SK-N-SH treated with all-trans-retinoic acid at 6 μM for 48 hours (cell line): ENCODE results near the gene PBX4.

Experiments used
- ATAC-seq: fragments of 200-7000 bp; cut with Tn5 transposase; 3 replicates; pipeline ENCODE4 v1.9.1; 2020; ENCODE audit warnings: mild to moderate bottlenecking, moderate library complexity
- CSDC2 ChIP-seq: fragments of 250-450 bp; sonication (Bioruptor Pico); IDR thresholded peaks from 2 replicates; pipeline ENCODE4 v1.5.0; 2020; ENCODE audit warnings: mild to moderate bottlenecking, moderate library complexity
- ESRRG ChIP-seq: fragments of 250-450 bp; sonication (Bioruptor Pico); IDR thresholded peaks from 2 replicates; pipeline ENCODE4 v1.6.1; 2021; ENCODE audit warnings: mild to moderate bottlenecking
- OSR1 ChIP-seq: fragments of 250-450 bp; sonication (Bioruptor Pico); IDR thresholded peaks from 2 replicates; pipeline ENCODE4 v1.8.0; 2022; ENCODE audit warnings: moderate library complexity, mild to moderate bottlenecking, inconsistent platforms
- SNAI2 ChIP-seq: fragments of 250-450 bp; sonication (Bioruptor Pico); IDR thresholded peaks from 2 replicates; pipeline ENCODE4 v1.5.0; 2020; ENCODE audit warnings: mild to moderate bottlenecking, moderate library complexity
- TCF4 ChIP-seq: fragments of 250-450 bp; sonication (Bioruptor Pico); IDR thresholded peaks from 2 replicates; pipeline ENCODE4 v1.8.0; 2021; ENCODE audit warnings: mild to moderate bottlenecking, moderate library complexity, borderline replicate concordance
- TOX ChIP-seq: fragments of 250-450 bp; sonication (Bioruptor Pico); IDR thresholded peaks from 2 replicates; pipeline ENCODE4 v1.8.0; 2021; ENCODE audit warnings: mild to moderate bottlenecking, moderate library complexity, borderline replicate concordance
- ZC3H10 ChIP-seq: fragments of 250-450 bp; sonication (Bioruptor Pico); IDR thresholded peaks from 2 replicates; pipeline ENCODE4 v1.5.1; 2021; ENCODE audit warnings: mild to moderate bottlenecking, moderate library complexity
- ZFP30 ChIP-seq: fragments of 450-650 bp; formaldehyde crosslinking; IDR thresholded peaks from 2 replicates; pipeline ENCODE4 v1.5.0; 2022; ENCODE audit warnings: mild to moderate bottlenecking, moderate library complexity
- ZNF565 ChIP-seq: fragments of 450-650 bp; formaldehyde crosslinking; conservative IDR thresholded peaks from 2 replicates; pipeline ENCODE4 v1.5.0; 2020; ENCODE audit warnings: low read depth, mild to moderate bottlenecking, moderate library complexity
- ZNF70 ChIP-seq: fragments of 450-650 bp; formaldehyde crosslinking; IDR thresholded peaks from 2 replicates; pipeline ENCODE4 v1.5.0; 2020; ENCODE audit warnings: mild to moderate bottlenecking, moderate library complexity
- ZNF8 ChIP-seq: fragments of 450-650 bp; formaldehyde crosslinking; IDR thresholded peaks from 2 replicates; pipeline ENCODE4 v1.5.0; 2020; ENCODE audit warnings: mild to moderate bottlenecking, moderate library complexity
- TF ChIP-seq, protein P1 (sequence below): fragments of 250-450 bp; sonication (Bioruptor Pico); IDR thresholded peaks from 2 replicates; pipeline ENCODE4 v1.8.0; 2020; ENCODE audit warnings: mild to moderate bottlenecking, moderate library complexity, borderline replicate concordance
- TF ChIP-seq, protein P2 (sequence below): fragments of 250-450 bp; sonication (Bioruptor Pico); IDR thresholded peaks from 2 replicates; pipeline ENCODE4 v1.8.0; 2021; ENCODE audit warnings: low read depth, mild to moderate bottlenecking, moderate library complexity, borderline replicate concordance
- TF ChIP-seq, protein P3 (sequence below): fragments of 250-450 bp; sonication (Bioruptor Pico); IDR thresholded peaks from 2 replicates; pipeline ENCODE4 v1.5.0; 2020; ENCODE audit warnings: mild to moderate bottlenecking, moderate library complexity
- TF ChIP-seq, protein P4 (sequence below): fragments of 250-450 bp; sonication (Bioruptor Pico); IDR thresholded peaks from 2 replicates; pipeline ENCODE4 v1.5.1; 2021; ENCODE audit warnings: mild to moderate bottlenecking, moderate library complexity

Gene PBX4

DNA sequence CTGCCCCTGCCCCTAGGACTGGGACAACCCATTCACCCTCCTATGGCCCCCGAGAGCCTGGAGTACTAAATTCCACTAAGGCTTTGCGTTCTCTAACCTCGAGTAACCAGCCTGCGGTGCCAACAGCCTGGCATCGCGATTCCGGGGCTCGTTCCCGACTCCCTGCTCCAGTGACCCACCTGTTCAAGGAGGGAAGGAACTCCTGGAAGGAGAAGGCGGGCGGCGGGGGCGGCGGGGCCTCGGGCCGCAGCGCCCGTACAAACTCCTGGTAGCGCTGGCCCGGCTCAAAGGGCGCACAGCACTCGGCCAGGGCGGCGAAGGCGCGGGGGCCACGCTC is 18.7 kb upstream of the PBX4 start:
- no peak for TF ChIP-seq ZC3H10
- TF ChIP-seq ZNF565 (CRISPR knock-in tag), result no peak
- TF ChIP-seq, protein P1, sequence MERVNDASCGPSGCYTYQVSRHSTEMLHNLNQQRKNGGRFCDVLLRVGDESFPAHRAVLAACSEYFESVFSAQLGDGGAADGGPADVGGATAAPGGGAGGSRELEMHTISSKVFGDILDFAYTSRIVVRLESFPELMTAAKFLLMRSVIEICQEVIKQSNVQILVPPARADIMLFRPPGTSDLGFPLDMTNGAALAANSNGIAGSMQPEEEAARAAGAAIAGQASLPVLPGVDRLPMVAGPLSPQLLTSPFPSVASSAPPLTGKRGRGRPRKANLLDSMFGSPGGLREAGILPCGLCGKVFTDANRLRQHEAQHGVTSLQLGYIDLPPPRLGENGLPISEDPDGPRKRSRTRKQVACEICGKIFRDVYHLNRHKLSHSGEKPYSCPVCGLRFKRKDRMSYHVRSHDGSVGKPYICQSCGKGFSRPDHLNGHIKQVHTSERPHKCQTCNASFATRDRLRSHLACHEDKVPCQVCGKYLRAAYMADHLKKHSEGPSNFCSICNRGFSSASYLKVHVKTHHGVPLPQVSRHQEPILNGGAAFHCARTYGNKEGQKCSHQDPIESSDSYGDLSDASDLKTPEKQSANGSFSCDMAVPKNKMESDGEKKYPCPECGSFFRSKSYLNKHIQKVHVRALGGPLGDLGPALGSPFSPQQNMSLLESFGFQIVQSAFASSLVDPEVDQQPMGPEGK, result no peak
- no peak for TF ChIP-seq ZFP30 (CRISPR knock-in tag)
- TF ChIP-seq ESRRG (CRISPR knock-in tag), result no peak
- TF ChIP-seq OSR1, result no peak
- no peak for TF ChIP-seq SNAI2 (CRISPR knock-in tag)
- TF ChIP-seq, protein P2, sequence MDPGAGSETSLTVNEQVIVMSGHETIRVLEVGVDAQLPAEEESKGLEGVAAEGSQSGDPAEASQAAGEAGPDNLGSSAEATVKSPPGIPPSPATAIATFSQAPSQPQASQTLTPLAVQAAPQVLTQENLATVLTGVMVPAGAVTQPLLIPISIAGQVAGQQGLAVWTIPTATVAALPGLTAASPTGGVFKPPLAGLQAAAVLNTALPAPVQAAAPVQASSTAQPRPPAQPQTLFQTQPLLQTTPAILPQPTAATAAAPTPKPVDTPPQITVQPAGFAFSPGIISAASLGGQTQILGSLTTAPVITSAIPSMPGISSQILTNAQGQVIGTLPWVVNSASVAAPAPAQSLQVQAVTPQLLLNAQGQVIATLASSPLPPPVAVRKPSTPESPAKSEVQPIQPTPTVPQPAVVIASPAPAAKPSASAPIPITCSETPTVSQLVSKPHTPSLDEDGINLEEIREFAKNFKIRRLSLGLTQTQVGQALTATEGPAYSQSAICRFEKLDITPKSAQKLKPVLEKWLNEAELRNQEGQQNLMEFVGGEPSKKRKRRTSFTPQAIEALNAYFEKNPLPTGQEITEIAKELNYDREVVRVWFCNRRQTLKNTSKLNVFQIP, result no peak
- no peak for TF ChIP-seq CSDC2
- no peak for TF ChIP-seq TOX (CRISPR knock-in tag)
- TF ChIP-seq, all 23 proteins: peak for 0
- no peak for ATAC-seq

DNA sequence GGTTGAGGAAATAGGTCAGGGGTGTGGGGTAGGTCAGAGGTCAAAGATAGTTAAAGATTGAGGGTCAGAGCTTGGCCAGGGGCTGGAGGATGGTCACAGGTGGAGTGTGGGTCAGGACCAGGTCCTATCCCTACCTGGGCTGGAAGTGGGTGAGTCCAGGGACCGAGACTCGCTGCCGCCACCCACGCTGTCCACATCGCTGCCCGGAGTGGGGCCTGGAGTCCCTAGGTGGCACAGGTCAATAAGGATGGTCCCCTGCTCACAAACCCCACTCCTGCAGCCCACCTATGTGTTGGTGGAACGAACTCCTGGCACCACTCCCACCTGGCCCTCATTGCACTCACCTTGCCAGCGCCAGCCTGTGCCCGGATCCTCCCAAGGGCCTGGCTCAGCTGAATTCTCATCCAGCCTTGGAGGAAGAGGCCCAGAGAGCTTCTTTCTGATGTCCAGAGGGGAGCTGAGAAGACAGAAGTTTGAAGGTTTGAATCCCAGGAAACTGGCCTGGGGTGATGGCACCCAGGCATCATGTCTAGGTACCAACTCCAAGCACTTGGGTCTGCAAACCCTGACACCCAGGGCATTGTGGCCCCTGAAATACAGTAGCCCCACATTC is 18.2 kb upstream of the PBX4 start:
- no peak for ATAC-seq
- TF ChIP-seq, protein P3, sequence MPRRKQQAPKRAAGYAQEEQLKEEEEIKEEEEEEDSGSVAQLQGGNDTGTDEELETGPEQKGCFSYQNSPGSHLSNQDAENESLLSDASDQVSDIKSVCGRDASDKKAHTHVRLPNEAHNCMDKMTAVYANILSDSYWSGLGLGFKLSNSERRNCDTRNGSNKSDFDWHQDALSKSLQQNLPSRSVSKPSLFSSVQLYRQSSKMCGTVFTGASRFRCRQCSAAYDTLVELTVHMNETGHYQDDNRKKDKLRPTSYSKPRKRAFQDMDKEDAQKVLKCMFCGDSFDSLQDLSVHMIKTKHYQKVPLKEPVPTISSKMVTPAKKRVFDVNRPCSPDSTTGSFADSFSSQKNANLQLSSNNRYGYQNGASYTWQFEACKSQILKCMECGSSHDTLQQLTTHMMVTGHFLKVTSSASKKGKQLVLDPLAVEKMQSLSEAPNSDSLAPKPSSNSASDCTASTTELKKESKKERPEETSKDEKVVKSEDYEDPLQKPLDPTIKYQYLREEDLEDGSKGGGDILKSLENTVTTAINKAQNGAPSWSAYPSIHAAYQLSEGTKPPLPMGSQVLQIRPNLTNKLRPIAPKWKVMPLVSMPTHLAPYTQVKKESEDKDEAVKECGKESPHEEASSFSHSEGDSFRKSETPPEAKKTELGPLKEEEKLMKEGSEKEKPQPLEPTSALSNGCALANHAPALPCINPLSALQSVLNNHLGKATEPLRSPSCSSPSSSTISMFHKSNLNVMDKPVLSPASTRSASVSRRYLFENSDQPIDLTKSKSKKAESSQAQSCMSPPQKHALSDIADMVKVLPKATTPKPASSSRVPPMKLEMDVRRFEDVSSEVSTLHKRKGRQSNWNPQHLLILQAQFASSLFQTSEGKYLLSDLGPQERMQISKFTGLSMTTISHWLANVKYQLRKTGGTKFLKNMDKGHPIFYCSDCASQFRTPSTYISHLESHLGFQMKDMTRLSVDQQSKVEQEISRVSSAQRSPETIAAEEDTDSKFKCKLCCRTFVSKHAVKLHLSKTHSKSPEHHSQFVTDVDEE (CRISPR knock-in tag), result no peak
- TF ChIP-seq SNAI2 (CRISPR knock-in tag), result no peak
- TF ChIP-seq TCF4 (CRISPR knock-in tag), result no peak
- TF ChIP-seq ZFP30 (CRISPR knock-in tag), result no peak
- no peak for TF ChIP-seq CSDC2

DNA sequence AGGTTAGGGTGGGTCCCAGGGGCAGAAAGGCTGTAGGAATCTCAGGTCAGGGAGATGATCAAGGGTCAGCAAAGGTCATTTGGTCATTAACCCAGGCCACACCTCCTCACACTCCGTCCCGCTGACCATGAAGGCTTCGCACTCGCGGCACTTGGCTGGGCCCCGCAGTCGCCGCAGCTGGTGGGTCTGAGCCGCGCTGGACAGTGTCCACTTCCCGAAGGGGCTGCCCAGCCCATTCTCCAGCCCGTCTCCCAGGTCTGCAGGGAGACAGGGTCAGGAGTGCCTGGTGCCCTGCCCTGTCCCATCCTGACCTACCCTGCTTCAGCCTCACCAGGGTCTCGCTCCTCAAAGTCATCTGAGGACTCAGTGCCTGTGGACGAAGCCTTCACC is 16.8 kb upstream of the PBX4 start:
- no peak for ATAC-seq
- TF ChIP-seq, protein P2, result no peak
- TF ChIP-seq ZC3H10 (no peak), ZNF70 (CRISPR knock-in tag) (no peak), ZNF565 (CRISPR knock-in tag) (no peak), ESRRG (CRISPR knock-in tag) (no peak), ZNF8 (CRISPR knock-in tag) (no peak), SNAI2 (CRISPR knock-in tag) (no peak)
- TF ChIP-seq, protein P4, sequence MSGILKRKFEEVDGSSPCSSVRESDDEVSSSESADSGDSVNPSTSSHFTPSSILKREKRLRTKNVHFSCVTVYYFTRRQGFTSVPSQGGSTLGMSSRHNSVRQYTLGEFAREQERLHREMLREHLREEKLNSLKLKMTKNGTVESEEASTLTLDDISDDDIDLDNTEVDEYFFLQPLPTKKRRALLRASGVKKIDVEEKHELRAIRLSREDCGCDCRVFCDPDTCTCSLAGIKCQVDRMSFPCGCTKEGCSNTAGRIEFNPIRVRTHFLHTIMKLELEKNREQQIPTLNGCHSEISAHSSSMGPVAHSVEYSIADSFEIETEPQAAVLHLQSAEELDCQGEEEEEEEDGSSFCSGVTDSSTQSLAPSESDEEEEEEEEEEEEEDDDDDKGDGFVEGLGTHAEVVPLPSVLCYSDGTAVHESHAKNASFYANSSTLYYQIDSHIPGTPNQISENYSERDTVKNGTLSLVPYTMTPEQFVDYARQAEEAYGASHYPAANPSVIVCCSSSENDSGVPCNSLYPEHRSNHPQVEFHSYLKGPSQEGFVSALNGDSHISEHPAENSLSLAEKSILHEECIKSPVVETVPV (CRISPR knock-in tag), result no peak
- TF ChIP-seq, protein P1, result no peak
- TF ChIP-seq, all 23 proteins: peak for 0
